SK-N-SH treated with all-trans-retinoic acid at 6 μM for 48 hours (cell line): ENCODE results near the gene ZNF148.

ENCODE experiments used
- ATAC-seq: fragments of 200-7000 bp; cut with Tn5 transposase; 3 replicates; pipeline ENCODE4 v1.9.1; 2020; ENCODE audit warnings: mild to moderate bottlenecking, moderate library complexity
- ARNTL ChIP-seq: fragments of 450-650 bp; formaldehyde crosslinking; IDR thresholded peaks from 2 replicates; pipeline ENCODE4 v1.5.0; 2020; ENCODE audit warnings: low read depth, mild to moderate bottlenecking, moderate library complexity, borderline replicate concordance
- BACH2 ChIP-seq: fragments of 250-450 bp; sonication (Bioruptor Pico); IDR thresholded peaks from 2 replicates; pipeline ENCODE4 v1.9.0; 2021; ENCODE audit warnings: mild to moderate bottlenecking, borderline replicate concordance
- CREB5 ChIP-seq: fragments of 250-450 bp; sonication (Bioruptor Pico); IDR thresholded peaks from 2 replicates; pipeline ENCODE4 v1.5.1; 2020; ENCODE audit warnings: low read depth, mild to moderate bottlenecking, moderate library complexity
- CSDC2 ChIP-seq: fragments of 250-450 bp; sonication (Bioruptor Pico); IDR thresholded peaks from 2 replicates; pipeline ENCODE4 v1.5.0; 2020; ENCODE audit warnings: mild to moderate bottlenecking, moderate library complexity
- ESRRG ChIP-seq: fragments of 250-450 bp; sonication (Bioruptor Pico); IDR thresholded peaks from 2 replicates; pipeline ENCODE4 v1.6.1; 2021; ENCODE audit warnings: mild to moderate bottlenecking
- GLIS3 ChIP-seq: fragments of 250-450 bp; sonication (Bioruptor Pico); IDR thresholded peaks from 2 replicates; pipeline ENCODE4 v1.5.0; 2020; ENCODE audit warnings: mild to moderate bottlenecking, moderate library complexity
- ISL1 ChIP-seq: fragments of 250-450 bp; sonication (Bioruptor Pico); IDR thresholded peaks from 2 replicates; pipeline ENCODE4 v2.1.2; 2022; ENCODE audit warnings: mild to moderate bottlenecking, moderate library complexity
- OSR1 ChIP-seq: fragments of 250-450 bp; sonication (Bioruptor Pico); IDR thresholded peaks from 2 replicates; pipeline ENCODE4 v1.8.0; 2022; ENCODE audit warnings: moderate library complexity, mild to moderate bottlenecking, inconsistent platforms
- PPARA ChIP-seq: fragments of 250-450 bp; sonication (Bioruptor Pico); IDR thresholded peaks from 2 replicates; pipeline ENCODE4 v1.5.0; 2020; ENCODE audit warnings: mild to moderate bottlenecking, borderline replicate concordance
- RARB ChIP-seq: fragments of 250-450 bp; sonication (Bioruptor Pico); IDR thresholded peaks from 2 replicates; pipeline ENCODE4 v1.8.0; 2021; ENCODE audit warnings: mild to moderate bottlenecking, moderate library complexity
- SNAI2 ChIP-seq: fragments of 250-450 bp; sonication (Bioruptor Pico); IDR thresholded peaks from 2 replicates; pipeline ENCODE4 v1.5.0; 2020; ENCODE audit warnings: mild to moderate bottlenecking, moderate library complexity
- TCF4 ChIP-seq: fragments of 250-450 bp; sonication (Bioruptor Pico); IDR thresholded peaks from 2 replicates; pipeline ENCODE4 v1.8.0; 2021; ENCODE audit warnings: mild to moderate bottlenecking, moderate library complexity, borderline replicate concordance
- TOX ChIP-seq: fragments of 250-450 bp; sonication (Bioruptor Pico); IDR thresholded peaks from 2 replicates; pipeline ENCODE4 v1.8.0; 2021; ENCODE audit warnings: mild to moderate bottlenecking, moderate library complexity, borderline replicate concordance
- ZFP3 ChIP-seq: fragments of 250-450 bp; sonication (Bioruptor Pico); IDR thresholded peaks from 2 replicates; pipeline ENCODE4 v1.5.0; 2020; ENCODE audit warnings: mild to moderate bottlenecking, moderate library complexity
- ZFP30 ChIP-seq: fragments of 450-650 bp; formaldehyde crosslinking; IDR thresholded peaks from 2 replicates; pipeline ENCODE4 v1.5.0; 2022; ENCODE audit warnings: mild to moderate bottlenecking, moderate library complexity
- ZNF565 ChIP-seq: fragments of 450-650 bp; formaldehyde crosslinking; conservative IDR thresholded peaks from 2 replicates; pipeline ENCODE4 v1.5.0; 2020; ENCODE audit warnings: low read depth, mild to moderate bottlenecking, moderate library complexity
- ZNF70 ChIP-seq: fragments of 450-650 bp; formaldehyde crosslinking; IDR thresholded peaks from 2 replicates; pipeline ENCODE4 v1.5.0; 2020; ENCODE audit warnings: mild to moderate bottlenecking, moderate library complexity
- ZNF8 ChIP-seq: fragments of 450-650 bp; formaldehyde crosslinking; IDR thresholded peaks from 2 replicates; pipeline ENCODE4 v1.5.0; 2020; ENCODE audit warnings: mild to moderate bottlenecking, moderate library complexity
- TF ChIP-seq, protein P1 (sequence below): fragments of 250-450 bp; sonication (Bioruptor Pico); IDR thresholded peaks from 2 replicates; pipeline ENCODE4 v1.5.1; 2021; ENCODE audit warnings: mild to moderate bottlenecking, moderate library complexity
- TF ChIP-seq, protein P2 (sequence below): fragments of 250-450 bp; sonication (Bioruptor Pico); IDR thresholded peaks from 2 replicates; pipeline ENCODE4 v1.5.0; 2020; ENCODE audit warnings: mild to moderate bottlenecking, moderate library complexity
- TF ChIP-seq, protein P3 (sequence below): fragments of 250-450 bp; sonication (Bioruptor Pico); IDR thresholded peaks from 2 replicates; pipeline ENCODE4 v1.8.0; 2020; ENCODE audit warnings: mild to moderate bottlenecking, moderate library complexity, borderline replicate concordance

Gene ZNF148

DNA sequence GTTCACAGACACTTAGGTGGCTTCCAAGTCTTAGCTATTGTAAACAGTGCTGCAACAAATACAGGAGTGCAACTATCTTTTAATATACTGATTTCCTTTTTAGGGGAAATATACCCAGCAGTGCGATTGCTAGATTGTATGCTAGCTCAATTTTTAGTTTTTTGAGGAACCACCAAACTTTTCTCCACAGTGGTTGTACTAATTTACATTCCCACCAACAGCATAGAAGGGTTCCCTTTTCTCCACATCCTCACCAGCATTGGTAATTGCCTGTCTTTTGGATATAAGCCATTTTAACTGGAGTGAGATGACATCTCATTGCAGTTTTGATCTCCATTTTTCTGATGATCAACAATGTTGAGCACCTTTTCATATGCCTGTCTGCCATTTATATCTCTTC, 58.9 kb downstream of the ZNF148 start (continued):
- TF ChIP-seq, protein P1, sequence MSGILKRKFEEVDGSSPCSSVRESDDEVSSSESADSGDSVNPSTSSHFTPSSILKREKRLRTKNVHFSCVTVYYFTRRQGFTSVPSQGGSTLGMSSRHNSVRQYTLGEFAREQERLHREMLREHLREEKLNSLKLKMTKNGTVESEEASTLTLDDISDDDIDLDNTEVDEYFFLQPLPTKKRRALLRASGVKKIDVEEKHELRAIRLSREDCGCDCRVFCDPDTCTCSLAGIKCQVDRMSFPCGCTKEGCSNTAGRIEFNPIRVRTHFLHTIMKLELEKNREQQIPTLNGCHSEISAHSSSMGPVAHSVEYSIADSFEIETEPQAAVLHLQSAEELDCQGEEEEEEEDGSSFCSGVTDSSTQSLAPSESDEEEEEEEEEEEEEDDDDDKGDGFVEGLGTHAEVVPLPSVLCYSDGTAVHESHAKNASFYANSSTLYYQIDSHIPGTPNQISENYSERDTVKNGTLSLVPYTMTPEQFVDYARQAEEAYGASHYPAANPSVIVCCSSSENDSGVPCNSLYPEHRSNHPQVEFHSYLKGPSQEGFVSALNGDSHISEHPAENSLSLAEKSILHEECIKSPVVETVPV (CRISPR knock-in tag) = no peak

- no peak for TF ChIP-seq ESRRG (CRISPR knock-in tag)
- no peak for TF ChIP-seq ARNTL (CRISPR knock-in tag)
- TF ChIP-seq CREB5 (CRISPR knock-in tag) = no peak
- TF ChIP-seq ZNF70 = no peak
- TF ChIP-seq, protein P2, sequence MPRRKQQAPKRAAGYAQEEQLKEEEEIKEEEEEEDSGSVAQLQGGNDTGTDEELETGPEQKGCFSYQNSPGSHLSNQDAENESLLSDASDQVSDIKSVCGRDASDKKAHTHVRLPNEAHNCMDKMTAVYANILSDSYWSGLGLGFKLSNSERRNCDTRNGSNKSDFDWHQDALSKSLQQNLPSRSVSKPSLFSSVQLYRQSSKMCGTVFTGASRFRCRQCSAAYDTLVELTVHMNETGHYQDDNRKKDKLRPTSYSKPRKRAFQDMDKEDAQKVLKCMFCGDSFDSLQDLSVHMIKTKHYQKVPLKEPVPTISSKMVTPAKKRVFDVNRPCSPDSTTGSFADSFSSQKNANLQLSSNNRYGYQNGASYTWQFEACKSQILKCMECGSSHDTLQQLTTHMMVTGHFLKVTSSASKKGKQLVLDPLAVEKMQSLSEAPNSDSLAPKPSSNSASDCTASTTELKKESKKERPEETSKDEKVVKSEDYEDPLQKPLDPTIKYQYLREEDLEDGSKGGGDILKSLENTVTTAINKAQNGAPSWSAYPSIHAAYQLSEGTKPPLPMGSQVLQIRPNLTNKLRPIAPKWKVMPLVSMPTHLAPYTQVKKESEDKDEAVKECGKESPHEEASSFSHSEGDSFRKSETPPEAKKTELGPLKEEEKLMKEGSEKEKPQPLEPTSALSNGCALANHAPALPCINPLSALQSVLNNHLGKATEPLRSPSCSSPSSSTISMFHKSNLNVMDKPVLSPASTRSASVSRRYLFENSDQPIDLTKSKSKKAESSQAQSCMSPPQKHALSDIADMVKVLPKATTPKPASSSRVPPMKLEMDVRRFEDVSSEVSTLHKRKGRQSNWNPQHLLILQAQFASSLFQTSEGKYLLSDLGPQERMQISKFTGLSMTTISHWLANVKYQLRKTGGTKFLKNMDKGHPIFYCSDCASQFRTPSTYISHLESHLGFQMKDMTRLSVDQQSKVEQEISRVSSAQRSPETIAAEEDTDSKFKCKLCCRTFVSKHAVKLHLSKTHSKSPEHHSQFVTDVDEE (CRISPR knock-in tag) = no peak
- TF ChIP-seq ZFP30 (CRISPR knock-in tag) = no peak
- TF ChIP-seq SNAI2 (CRISPR knock-in tag) = no peak
- no peak for TF ChIP-seq BACH2 (CRISPR knock-in tag)
- no peak for TF ChIP-seq ISL1 (CRISPR knock-in tag)
- no peak for TF ChIP-seq TOX (CRISPR knock-in tag)
- TF ChIP-seq CSDC2 (CRISPR knock-in tag) = no peak
- TF ChIP-seq GLIS3 (CRISPR knock-in tag) = no peak
- no peak for TF ChIP-seq TCF4 (CRISPR knock-in tag)
- TF ChIP-seq PPARA (CRISPR knock-in tag) = no peak
- no peak for TF ChIP-seq RARB (CRISPR knock-in tag)
- TF ChIP-seq ZNF565 (CRISPR knock-in tag) = no peak
- TF ChIP-seq, protein P3, sequence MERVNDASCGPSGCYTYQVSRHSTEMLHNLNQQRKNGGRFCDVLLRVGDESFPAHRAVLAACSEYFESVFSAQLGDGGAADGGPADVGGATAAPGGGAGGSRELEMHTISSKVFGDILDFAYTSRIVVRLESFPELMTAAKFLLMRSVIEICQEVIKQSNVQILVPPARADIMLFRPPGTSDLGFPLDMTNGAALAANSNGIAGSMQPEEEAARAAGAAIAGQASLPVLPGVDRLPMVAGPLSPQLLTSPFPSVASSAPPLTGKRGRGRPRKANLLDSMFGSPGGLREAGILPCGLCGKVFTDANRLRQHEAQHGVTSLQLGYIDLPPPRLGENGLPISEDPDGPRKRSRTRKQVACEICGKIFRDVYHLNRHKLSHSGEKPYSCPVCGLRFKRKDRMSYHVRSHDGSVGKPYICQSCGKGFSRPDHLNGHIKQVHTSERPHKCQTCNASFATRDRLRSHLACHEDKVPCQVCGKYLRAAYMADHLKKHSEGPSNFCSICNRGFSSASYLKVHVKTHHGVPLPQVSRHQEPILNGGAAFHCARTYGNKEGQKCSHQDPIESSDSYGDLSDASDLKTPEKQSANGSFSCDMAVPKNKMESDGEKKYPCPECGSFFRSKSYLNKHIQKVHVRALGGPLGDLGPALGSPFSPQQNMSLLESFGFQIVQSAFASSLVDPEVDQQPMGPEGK (CRISPR knock-in tag) = no peak
- ATAC-seq = peak; percentile 58
Measured at GRCh38 chr3:125313060-125313635, 62.0 kb downstream of the ZNF148 start.

DNA sequence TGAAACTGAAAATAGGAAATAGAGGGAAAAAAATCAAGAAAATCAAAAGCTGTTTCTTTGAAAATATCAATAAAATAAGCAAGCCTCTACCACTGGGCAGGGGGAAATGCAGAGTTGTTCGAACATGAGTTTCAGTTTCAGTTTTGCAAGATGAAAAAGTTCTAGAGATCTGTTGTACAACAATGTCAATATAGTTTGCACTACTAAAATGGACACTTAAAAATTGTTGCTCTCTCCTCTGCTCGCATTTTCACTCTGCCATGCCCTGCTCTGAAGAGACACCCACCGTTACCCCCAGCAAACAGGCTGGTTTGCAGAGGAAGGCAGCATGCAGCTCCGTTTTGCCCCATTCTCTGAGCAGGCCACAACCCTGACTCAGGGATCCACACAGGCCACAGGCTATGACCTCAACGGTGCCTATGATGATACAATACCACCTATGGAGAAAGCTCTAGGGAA, 64.5 kb downstream of the ZNF148 start:
- ATAC-seq = no peak
- TF ChIP-seq ZNF70 (no peak), ZNF565 (CRISPR knock-in tag) (no peak), ZNF8 (no peak), ZFP3 (CRISPR knock-in tag) (no peak), OSR1 (no peak), RARB (CRISPR knock-in tag) (no peak), SNAI2 (CRISPR knock-in tag) (no peak), TCF4 (CRISPR knock-in tag) (no peak), PPARA (CRISPR knock-in tag) (no peak)
- TF ChIP-seq, protein P2 (CRISPR knock-in tag) = no peak
